ENCODE results near the gene CHMP4B.
"Not testable (repeated sequence)": the region's sequence is repeated elsewhere in the genome, so short reads cannot be mapped to it uniquely, and the experiment has no call there.

Gene CHMP4B

DNA sequence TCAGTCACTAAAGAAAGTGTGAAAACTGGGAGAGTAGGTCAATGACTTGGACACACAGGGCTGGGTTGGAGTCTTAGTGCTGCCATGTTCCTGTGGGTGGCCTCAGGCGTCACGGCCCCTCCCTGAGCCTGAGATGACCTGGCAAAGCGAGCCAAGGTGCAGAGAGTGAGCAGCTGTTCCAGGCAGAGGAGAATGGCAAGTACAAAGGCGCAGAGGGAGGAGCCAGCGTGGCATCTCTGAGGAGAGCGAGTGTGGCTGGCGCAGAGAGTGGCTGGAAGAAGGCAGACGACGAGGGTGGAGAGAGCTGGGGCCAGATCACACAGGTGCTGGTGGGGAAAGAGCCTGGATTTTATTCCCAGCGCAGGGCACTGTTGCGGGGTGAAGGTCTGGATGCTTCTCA, 20.6 kb upstream of the CHMP4B start:
- no peak for DNase-seq

- no peak for DNase-seq
These were observed 20.1 kb upstream of the CHMP4B start for GRCh38 chr20:33791021-33791420.

GRCh38 chr20:33791540-33791939, 19.6 kb upstream of the CHMP4B start:
- DNase-seq, result no peak

- no peak for DNase-seq
These were observed 19.1 kb upstream of the CHMP4B start for GRCh38 chr20:33791959-33792597.

- not testable (repeated sequence) for DNase-seq
These were observed 18.6 kb upstream of the CHMP4B start for GRCh38 chr20:33792598-33792989.

- no peak for DNase-seq
These were observed 17.9 kb upstream of the CHMP4B start for GRCh38 chr20:33793011-33793931.

DNA sequence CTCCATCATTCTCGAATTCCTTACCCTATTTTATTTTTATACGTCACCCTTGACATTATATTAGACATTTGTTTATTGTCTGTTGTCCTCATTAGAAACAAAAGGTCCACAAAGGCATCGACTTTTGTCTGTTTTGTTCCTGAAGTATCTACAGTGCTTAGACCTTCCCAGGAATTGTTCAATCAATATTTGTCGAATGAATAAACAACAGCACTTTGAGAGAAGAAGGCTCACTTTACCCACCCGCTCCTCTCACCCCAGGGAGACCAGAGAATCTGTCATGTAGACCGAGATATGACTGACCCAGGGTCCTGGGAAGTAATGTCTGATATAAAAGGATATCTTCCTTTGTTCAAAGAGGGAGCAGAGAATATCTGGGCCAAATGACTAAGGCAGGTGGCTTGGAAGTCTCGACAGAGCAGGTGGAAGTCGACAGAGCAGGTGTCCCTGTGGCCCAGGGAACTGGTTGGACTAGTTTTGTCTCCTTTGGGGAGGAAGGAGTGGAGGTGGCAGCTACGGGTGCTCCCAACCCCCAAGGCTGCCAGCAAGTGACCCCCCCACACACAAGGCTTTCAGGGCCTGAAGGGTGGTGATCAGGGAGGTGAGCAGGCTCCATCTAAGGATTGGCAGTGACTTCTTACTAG, 14.8 kb upstream of the CHMP4B start:
- no peak for DNase-seq

DNA sequence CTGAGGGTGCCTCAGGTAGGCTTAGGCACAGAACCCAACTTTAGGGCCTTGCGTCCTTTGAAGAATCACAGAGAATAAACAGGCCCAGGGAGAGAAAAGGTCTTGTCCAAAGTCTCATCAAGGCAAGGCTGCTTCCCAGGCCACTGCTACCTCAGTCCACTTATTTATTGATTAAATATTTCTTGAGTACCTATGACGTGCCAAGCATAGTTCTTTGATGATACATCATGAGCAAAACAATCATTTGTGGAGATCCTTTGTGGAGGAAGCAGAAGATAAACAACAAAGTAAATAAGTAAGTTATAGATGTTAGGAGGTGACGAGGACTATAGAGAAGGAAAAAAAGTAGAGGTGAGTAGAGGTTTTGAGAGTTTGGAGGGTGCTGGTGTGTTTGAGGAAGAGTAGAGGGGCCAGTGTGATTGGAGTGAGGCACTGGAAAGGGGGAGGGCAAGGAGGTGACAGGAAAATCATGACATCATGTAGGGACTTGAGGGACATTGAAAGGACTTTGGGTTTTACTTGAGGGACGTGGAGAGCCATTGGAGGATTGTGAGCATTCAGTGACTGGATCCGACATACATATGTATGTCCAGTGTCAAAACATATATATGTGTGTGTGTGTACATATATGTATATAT, 14.1 kb upstream of the CHMP4B start:
- no peak for DNase-seq

GRCh38 chr20:33798444-33798843, 12.7 kb upstream of the CHMP4B start:
- no peak for DNase-seq

- DNase-seq, result no peak
These were observed 7.2 kb upstream of the CHMP4B start for GRCh38 chr20:33803921-33804337.

DNA sequence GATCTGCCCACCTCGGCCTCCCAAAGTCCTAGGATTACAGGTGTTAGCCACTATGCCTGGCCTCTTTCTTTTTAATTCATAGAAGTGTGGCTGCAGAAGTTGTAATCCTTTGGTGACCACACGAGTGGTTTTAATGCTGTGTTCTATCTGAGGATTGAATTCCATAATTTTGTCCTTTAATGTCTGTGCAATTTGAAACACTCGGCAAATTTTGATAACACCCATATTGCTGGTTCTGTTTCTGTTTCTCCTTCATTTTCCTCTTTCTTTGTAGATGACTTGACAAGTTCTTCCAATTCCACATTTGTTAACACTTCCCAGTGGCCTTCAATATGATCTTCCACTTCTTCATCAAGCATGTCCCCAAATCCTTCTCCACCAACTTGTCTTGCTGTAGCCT, 2.8 kb upstream of the CHMP4B start:
- DNase-seq, result no peak

- no peak for DNase-seq
These were observed 889 bp upstream of the CHMP4B start for GRCh38 chr20:33810259-33810658.

DNA sequence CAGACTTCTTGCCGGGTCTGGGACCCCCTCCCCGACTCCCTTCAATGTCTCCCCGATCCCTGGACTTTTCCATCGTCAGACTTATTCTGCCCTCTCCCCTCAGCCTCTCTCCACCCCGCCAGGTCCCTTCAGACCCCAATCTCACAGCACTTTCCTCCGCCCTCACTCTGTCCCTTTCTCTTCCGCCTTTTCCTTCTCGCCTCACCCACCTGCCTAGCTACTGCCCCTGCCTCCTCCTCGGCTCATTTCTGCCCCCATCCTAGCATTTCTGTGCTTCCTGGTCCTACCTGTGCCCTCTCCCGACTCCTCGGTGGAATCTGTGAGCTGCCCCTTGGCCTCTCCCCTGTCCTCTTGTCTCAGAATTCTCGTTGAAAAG, 616 bp downstream of the CHMP4B start:
- DNase-seq, result no peak

GRCh38 chr20:33812152-33812849, 1.2 kb downstream of the CHMP4B start:
- DNase-seq, result no peak

DNA sequence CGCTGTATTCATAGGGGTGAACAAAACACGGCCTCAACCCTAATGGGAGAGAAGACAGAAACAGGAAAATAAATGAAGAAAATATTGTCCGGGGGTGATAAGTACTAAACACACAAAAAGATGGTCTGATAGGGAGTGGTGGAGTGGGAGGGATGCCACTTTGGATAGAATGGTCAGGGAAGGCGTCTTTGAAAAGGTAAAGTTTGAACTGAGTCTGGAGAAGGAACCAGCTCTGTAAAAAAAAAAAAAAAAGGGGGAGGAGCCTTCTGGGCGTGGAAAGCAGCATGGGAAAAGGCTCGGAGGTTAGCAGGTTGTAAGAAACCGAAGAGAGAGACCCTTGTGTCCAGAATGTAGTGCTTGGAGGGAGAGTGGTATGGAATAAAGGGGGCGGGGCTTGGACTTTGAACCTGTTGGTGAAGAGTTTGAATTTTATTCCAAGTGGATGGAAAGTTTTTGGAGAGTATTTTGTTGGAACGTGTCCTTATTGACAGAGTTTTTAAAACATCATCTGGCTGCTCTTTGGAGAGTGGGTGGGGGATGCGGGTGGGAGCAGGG, 1.8 kb downstream of the CHMP4B start:
- DNase-seq, result no peak

- DNase-seq, result no peak
These were observed 3.1 kb downstream of the CHMP4B start for GRCh38 chr20:33814238-33814712.

- no peak for DNase-seq
These were observed 4.5 kb downstream of the CHMP4B start for GRCh38 chr20:33815671-33816070.

DNA sequence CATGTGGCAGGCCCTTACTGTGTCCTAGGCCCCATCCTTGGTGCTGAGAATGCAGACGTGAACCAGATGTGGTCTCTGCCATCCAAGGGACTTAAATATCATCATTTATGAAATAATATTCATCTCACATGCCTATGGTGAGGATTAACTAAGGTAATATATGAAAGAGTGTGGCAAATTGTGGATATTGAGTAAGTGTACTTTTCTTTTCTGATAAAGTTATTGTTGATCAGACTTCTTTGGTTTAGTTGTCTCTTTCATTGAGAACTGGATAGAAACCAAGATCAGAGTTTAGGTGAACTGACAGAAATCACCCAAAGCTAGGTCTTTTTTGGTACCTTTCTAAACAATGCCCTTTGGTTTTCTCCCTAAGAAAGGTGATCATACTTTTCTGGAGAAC, 5.0 kb downstream of the CHMP4B start:
- DNase-seq, result no peak

DNA sequence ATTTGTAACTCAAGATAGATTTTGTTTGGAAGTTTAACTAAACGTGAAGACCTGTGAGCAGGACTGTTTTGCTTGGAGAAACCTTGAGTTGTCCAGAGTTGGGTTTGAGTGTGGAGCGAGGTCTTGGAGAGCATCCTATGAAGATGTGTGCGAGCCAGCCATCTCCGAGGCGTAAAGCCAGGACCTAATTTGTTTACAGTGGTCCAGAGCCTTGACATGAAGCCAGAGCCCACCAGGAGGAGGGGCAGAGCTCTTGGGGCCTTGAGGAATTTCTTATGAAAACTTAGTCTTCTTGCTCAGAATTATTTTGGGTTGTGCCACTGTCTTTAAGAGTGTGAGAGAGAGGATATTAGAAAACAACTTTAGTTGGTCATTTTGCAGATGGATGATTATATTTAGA, 6.3 kb downstream of the CHMP4B start:
- no peak for DNase-seq

DNA sequence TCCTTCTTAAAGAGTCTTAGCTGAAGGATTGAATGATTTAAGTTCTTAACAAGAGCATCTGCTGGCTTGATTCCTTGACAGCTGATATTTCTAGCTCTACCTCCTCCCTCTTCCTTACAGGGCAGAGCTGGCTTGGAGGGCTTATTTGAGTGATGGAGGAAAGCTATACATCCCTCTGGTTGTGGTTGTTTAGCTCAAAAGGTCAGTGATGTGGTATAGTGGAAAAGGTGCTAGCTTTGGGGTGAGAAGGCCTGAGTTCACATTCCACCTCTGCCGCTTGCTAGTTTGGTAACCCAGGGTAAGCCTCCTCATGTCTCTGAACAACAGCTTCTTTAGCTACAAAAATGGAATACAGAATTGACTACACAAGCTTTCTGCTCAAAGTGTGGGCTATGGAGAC, 8.3 kb downstream of the CHMP4B start:
- no peak for DNase-seq

DNA sequence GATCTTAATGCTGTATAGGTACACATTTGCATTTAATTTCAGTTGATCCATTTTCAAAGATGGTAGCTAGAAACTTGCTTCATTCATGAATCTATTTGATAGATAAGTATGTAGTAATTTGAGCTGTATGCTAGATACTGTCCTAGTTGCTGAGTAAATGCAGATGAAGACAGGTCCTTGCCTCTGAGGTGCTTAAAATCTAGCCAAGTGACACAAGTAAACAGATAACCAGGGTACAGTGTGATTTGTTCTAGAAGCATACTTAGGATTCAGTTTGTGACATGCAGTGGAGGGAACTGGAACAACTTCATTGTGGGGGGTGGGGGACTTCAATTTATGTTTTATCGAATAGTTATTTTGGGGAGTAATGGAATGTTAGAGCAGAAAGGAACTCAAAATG, 9.2 kb downstream of the CHMP4B start:
- no peak for DNase-seq

GRCh38 chr20:33821270-33821836, 10.2 kb downstream of the CHMP4B start:
- no peak for DNase-seq

Measured in NCI-H187 (cell line).